ENCODE results near the gene PLEKHO2. TPM values are rescaled to one million over a fixed set of nuclear protein-coding genes. Genes with fewer than 3 reads are reported as not detected.
A peak's percentile ranks its signal among the peaks of the same experiment; 100 is the strongest.

The PLEKHO2 gene
- total and polyA plus RNA-seq, 2 of the 13 experiments (the other 11 are each of a cell fraction or from before 2014, with no cell fraction given), result 3.8 to 4.8 TPM

GRCh38 chr15:64901141-64901540 is 59.4 kb downstream of the PLEKHO2 start:
- CTCF ChIA-PET (ENCODE audit: low intra/inter-chr PET ratio, low total read pairs), result no interaction called here
- DNase-seq (ENCODE audit: low spot score) (no peak), FAIRE-seq (no peak)

DNA sequence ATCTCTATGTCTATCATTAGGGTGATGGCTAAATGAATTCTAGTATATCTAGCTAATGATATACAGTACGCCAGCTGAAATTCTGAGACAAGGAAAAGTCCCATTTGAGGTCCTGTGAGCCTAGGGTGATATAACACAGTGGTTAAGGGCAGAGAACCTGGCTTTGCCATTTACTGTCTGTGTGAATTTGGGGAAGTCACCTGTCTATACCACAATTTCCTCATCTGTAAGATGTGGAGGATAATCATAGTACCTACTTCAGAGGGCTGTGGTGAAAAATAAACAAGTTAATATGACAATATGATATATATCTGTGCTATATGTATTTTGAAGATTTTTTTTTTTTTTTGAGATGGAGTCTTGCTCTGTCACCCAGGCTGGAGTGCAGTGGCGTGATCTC is 60.2 kb downstream of the PLEKHO2 start:
- DNase-seq (ENCODE audit: low spot score), result no peak
- Histone ChIP-seq H3K4me2 (ENCODE audit: low read depth, low read length) (no peak overlapping the region), H3K27me3 (ENCODE audit: control insufficient read depth in 1 of 2, insufficient read depth in 2 of 2, low read length in 2 of 2) (peaks cover 0 to 13% of the 10 kb centered on the region in 2 experiments; a peak in 3 of 5 replicates), H3K36me3 (replicated peaks in 1 of 2; ENCODE audit: control insufficient read depth in 1 of 2, insufficient read depth in 2 of 2, low read length in 2 of 2) (no peaks in the 10 kb centered on the region), H2AFZ (ENCODE audit: low read length) (no peak overlapping the region), H3K4me1 (ENCODE audit: insufficient read depth, low read length) (peaks cover 20% of the 10 kb centered on the region; the same call in 1 of the 2 replicates), H3K9me3 (ENCODE audit: low read length) (peaks cover 13% of the 10 kb centered on the region), H3K27ac (ENCODE audit: extremely low read length, insufficient read depth, low read length) (no peak overlapping the region), H3K9ac (ENCODE audit: insufficient read depth, low read depth, low read length) (no peak overlapping the region), H3K79me2 (ENCODE audit: insufficient read depth, low read length) (no peaks in the 10 kb centered on the region), H4K20me1 (ENCODE audit: insufficient read depth, low read length) (no peaks in the 10 kb centered on the region), H3K4me3 (replicated peaks in 1 of 3; ENCODE audit: insufficient read depth in 1 of 3, low read depth in 2 of 3, low read length in 3 of 3) (no peak overlapping the region)
- FAIRE-seq, result no peak
- ATAC-seq, result no peak
- no TSS peak for BruUV-seq (replicated peaks)
- WGBS (ENCODE audit: low lambda C conversion rate), result 36% methylated on average over 2 of the region's 2 CpGs
- in situ Hi-C loops (cut with HindIII; ENCODE audit: extremely low pct_ligation_motif_present, low pct_unique_long_range_greater_than_20kb), result no loop called here
- POLR2A ChIA-PET, result no interaction called here
- no peak for TF ChIP-seq MLX (CRISPR knock-in tag; IDR thresholded peaks at IDR 0.05)
- no peak for TF ChIP-seq NFKBIZ (CRISPR knock-in tag; IDR thresholded peaks at IDR 0.05)
- no peak for TF ChIP-seq ZNF556 (CRISPR knock-in tag; IDR thresholded peaks at IDR 0.05; ENCODE audit: borderline replicate concordance)
- TF ChIP-seq NRL (CRISPR knock-in tag; IDR thresholded peaks at IDR 0.05; ENCODE audit: borderline replicate concordance), result no peak
- no peak for TF ChIP-seq POLR2G (IDR thresholded peaks at IDR 0.05; ENCODE audit: low read depth, low read length)
- TF ChIP-seq GATAD1 (CRISPR knock-in tag; IDR thresholded peaks at IDR 0.05), result no peak
- CTCF ChIA-PET (ENCODE audit: low intra/inter-chr PET ratio, low total read pairs), result no interaction called here
- intact Hi-C loops (cut with micrococcal nuclease; ENCODE audit: unreplicated experiment), result no loop called here

More at GRCh38 chr15:64901141-64901540, 59.4 kb downstream of the PLEKHO2 start:
- H3K4me2 ChIP-seq (ENCODE audit: low read depth, low read length), result no peak overlapping the region
- no peaks in the 10 kb centered on the region for H3K36me3 ChIP-seq (replicated peaks in 1 of 2; ENCODE audit: control insufficient read depth in 1 of 2, insufficient read depth in 2 of 2, low read length in 2 of 2)
- no peak overlapping the region for H3K9ac ChIP-seq (ENCODE audit: insufficient read depth, low read depth, low read length)
- peaks cover 0 to 13% of the 10 kb centered on the region in 2 experiments; a peak in 3 of 5 replicates for H3K27me3 ChIP-seq (ENCODE audit: control insufficient read depth in 1 of 2, insufficient read depth in 2 of 2, low read length in 2 of 2)
- in situ Hi-C loops (cut with HindIII; ENCODE audit: extremely low pct_ligation_motif_present, low pct_unique_long_range_greater_than_20kb) (no loop called here), intact Hi-C loops (cut with micrococcal nuclease; ENCODE audit: unreplicated experiment) (no loop called here)
- ATAC-seq, result no peak
- H3K27ac ChIP-seq (ENCODE audit: extremely low read length, insufficient read depth, low read length), result no peak overlapping the region
- H2AFZ ChIP-seq (ENCODE audit: low read length), result no peak overlapping the region
- no TSS peak for BruUV-seq (replicated peaks)
- TF ChIP-seq ZNF331 (CRISPR knock-in tag; IDR thresholded peaks at IDR 0.05), result peak; percentile 100
- TF ChIP-seq RBAK (CRISPR knock-in tag; IDR thresholded peaks at IDR 0.05), result no peak
- H3K4me3 ChIP-seq (replicated peaks in 1 of 3; ENCODE audit: insufficient read depth in 1 of 3, low read depth in 2 of 3, low read length in 3 of 3), result no peak overlapping the region
- WGBS (ENCODE audit: low lambda C conversion rate), result 43% methylated on average over 5 of the region's 5 CpGs
- POLR2A ChIA-PET, result no interaction called here
- H3K79me2 ChIP-seq (ENCODE audit: insufficient read depth, low read length), result no peaks in the 10 kb centered on the region
- peaks cover 27% of the 10 kb centered on the region for H3K4me1 ChIP-seq (ENCODE audit: insufficient read depth, low read length)
- no peaks in the 10 kb centered on the region for H4K20me1 ChIP-seq (ENCODE audit: insufficient read depth, low read length)
- H3K9me3 ChIP-seq (ENCODE audit: low read length), result peaks cover 13% of the 10 kb centered on the region
